Sigmoid colon (tissue), 3 donors: ENCODE results near the gene C10orf53.

ENCODE experiments used
- POLR2A ChIP-seq, 2 donors: fragments of 450-650 bp; IDR thresholded peaks; one replicate each; pipeline ENCODE4 v1.6.1; 2016; ENCODE audit warnings: antibody characterized with exemption in 2 of 2, mild to moderate bottlenecking in 2 of 2, moderate library complexity in 2 of 2
- TF ChIP-seq, protein P1 (sequence below), 4 experiments: fragments of 450-650 bp in 3 of 4; fragments of 200-600 bp in 1 of 4; IDR thresholded peaks; one replicate each; pipeline ENCODE4 v1.5.1; 2016 to 2019; ENCODE audit warnings: antibody characterized with exemption in 4 of 4, mild to moderate bottlenecking in 3 of 4, moderate library complexity in 2 of 4

DNA sequence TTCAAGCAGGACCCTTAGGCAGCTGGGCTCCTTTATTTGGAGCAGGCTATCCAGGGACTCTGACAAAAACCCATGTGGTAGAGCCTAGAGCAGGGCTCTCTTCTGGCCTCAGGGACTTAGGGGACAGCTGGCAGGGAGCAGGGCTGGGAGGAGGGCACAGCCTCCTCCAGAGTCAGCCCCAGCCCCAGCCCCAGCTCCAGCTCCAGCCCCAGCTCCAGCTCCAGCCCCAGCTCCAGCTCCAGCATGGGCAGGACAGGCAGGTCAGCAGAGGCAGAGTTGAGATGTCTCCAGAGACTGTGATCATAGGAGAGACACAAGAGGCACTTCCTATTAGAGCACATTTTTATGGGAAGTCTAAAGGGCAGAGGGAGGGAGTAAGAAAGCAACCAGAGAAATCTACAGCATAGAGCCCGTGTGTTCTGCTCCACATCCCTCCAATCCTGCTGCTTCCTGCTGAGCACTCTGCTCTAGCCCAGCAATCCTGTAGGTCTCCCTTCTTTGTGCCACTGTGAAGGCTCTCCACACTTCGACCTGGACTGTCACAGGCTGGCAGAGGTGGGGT is 13.3 kb upstream of the C10orf53 start:
- TF ChIP-seq, protein P1, sequence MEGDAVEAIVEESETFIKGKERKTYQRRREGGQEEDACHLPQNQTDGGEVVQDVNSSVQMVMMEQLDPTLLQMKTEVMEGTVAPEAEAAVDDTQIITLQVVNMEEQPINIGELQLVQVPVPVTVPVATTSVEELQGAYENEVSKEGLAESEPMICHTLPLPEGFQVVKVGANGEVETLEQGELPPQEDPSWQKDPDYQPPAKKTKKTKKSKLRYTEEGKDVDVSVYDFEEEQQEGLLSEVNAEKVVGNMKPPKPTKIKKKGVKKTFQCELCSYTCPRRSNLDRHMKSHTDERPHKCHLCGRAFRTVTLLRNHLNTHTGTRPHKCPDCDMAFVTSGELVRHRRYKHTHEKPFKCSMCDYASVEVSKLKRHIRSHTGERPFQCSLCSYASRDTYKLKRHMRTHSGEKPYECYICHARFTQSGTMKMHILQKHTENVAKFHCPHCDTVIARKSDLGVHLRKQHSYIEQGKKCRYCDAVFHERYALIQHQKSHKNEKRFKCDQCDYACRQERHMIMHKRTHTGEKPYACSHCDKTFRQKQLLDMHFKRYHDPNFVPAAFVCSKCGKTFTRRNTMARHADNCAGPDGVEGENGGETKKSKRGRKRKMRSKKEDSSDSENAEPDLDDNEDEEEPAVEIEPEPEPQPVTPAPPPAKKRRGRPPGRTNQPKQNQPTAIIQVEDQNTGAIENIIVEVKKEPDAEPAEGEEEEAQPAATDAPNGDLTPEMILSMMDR (IDR thresholded peaks at IDR 0.05) = no peak
- TF ChIP-seq POLR2A (IDR thresholded peaks at IDR 0.05) = no peak
